ENCODE data around the gene OSBPL1A.

Gene OSBPL1A

DNA sequence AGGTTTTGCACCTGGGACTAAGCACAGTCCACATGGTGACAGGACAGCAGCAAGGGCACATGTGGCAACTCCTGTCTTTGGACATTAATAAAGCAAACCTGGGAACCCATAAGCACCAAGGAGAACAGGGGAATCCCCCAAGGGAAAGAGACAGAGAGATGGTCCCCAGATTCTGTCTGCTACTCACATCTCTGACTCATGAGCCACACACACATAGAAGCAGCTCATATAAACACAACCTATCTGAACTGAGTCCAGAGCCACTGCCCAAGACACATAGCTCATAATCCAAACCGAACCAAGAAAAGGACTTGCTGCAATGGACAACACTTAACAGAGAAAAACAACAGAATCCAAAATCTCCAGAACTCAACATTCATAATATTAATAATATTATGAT, 82.5 kb downstream of the OSBPL1A start:
- no peak for TF ChIP-seq SIN3A (IDR thresholded peaks at IDR 0.05; ENCODE audit: borderline replicate concordance, insufficient read depth, low read length)
- TF ChIP-seq POLR2AphosphoS5 (IDR thresholded peaks at IDR 0.05; ENCODE audit: low read depth, low read length): no peak
- no peak for TF ChIP-seq FOXP2 (optimal IDR thresholded peaks at IDR 0.05; ENCODE audit: borderline replicate concordance, extremely low read depth, extremely low read length, insufficient read depth)
- TF ChIP-seq TAF1 (IDR thresholded peaks at IDR 0.05; ENCODE audit: borderline replicate concordance, insufficient read depth, low read length): no peak
- TF ChIP-seq, protein P1, sequence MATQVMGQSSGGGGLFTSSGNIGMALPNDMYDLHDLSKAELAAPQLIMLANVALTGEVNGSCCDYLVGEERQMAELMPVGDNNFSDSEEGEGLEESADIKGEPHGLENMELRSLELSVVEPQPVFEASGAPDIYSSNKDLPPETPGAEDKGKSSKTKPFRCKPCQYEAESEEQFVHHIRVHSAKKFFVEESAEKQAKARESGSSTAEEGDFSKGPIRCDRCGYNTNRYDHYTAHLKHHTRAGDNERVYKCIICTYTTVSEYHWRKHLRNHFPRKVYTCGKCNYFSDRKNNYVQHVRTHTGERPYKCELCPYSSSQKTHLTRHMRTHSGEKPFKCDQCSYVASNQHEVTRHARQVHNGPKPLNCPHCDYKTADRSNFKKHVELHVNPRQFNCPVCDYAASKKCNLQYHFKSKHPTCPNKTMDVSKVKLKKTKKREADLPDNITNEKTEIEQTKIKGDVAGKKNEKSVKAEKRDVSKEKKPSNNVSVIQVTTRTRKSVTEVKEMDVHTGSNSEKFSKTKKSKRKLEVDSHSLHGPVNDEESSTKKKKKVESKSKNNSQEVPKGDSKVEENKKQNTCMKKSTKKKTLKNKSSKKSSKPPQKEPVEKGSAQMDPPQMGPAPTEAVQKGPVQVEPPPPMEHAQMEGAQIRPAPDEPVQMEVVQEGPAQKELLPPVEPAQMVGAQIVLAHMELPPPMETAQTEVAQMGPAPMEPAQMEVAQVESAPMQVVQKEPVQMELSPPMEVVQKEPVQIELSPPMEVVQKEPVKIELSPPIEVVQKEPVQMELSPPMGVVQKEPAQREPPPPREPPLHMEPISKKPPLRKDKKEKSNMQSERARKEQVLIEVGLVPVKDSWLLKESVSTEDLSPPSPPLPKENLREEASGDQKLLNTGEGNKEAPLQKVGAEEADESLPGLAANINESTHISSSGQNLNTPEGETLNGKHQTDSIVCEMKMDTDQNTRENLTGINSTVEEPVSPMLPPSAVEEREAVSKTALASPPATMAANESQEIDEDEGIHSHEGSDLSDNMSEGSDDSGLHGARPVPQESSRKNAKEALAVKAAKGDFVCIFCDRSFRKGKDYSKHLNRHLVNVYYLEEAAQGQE (IDR thresholded peaks at IDR 0.05; ENCODE audit: insufficient read depth in 1 of 2, low read depth in 2 of 2, low read length in 2 of 2): no peak

DNA sequence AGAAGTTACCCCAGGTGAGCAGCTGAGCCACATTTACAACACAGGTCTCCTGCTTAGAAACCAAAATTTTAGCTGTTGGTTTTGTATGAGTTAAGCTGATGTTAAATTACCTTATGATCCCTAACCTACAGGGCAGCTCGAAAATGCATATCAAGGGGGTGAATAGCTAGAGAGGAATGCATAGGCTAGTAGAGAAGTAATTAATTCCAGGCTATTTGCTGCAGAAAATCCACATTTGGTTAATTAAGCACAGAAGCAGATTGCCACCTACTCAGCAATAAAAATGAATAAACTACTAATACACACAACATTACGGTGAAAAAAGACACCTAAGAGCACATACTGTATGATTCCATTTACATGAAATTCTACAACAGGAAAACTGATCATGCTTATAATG, 91.4 kb downstream of the OSBPL1A start:
- TF ChIP-seq POLR2AphosphoS5 (IDR thresholded peaks at IDR 0.05; ENCODE audit: low read depth, low read length): no peak
- TF ChIP-seq FOXP2 (optimal IDR thresholded peaks at IDR 0.05; ENCODE audit: borderline replicate concordance, extremely low read depth, extremely low read length, insufficient read depth): no peak
- TF ChIP-seq, protein P1 (IDR thresholded peaks at IDR 0.05; ENCODE audit: insufficient read depth in 1 of 2, low read depth in 2 of 2, low read length in 2 of 2): no peak
- no peak for TF ChIP-seq SIN3A (IDR thresholded peaks at IDR 0.05; ENCODE audit: borderline replicate concordance, insufficient read depth, low read length)
- TF ChIP-seq TAF1 (IDR thresholded peaks at IDR 0.05; ENCODE audit: borderline replicate concordance, insufficient read depth, low read length): no peak

DNA sequence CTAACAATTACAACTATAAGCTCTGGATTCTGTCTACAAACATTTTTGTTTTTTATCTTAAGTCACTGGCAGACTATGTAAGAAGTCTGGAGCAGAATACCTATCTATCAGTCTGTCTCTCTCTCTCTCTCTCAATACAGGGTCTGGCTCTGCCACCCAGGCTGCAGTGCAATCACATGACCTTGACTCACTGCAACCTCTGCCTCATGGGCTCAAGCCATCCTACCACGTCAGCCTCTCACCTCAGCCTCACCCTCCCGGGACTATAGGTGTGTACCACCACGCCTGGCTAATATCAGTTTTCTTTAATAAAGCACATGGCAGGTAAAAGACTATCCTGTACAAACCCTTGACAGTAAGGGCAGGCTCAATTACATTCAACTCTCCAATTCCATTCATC, 96.9 kb downstream of the OSBPL1A start:
- no peak for TF ChIP-seq FOXP2 (optimal IDR thresholded peaks at IDR 0.05; ENCODE audit: borderline replicate concordance, extremely low read depth, extremely low read length, insufficient read depth)

DNA sequence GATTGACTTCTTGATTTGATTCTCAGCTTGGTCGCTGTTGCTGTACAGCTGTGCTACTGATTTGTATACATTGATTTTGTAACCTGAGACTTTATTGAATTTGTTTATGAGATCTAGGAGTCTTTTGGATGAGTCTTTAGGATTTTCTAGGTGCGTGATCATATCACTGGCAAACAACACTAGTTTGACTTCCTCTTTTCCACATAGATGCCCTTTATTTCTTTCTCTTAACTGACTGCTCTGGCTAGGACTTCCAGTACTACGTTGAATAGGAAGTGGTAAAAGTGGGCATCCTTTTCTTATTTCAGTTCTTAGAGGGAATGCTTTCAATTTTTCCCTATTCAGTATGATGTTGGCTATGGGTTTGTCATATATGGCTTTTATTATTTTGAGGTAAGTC, 101.3 kb downstream of the OSBPL1A start:
- TF ChIP-seq FOXP2 (optimal IDR thresholded peaks at IDR 0.05; ENCODE audit: borderline replicate concordance, extremely low read depth, extremely low read length, insufficient read depth) (no peak), SIN3A (IDR thresholded peaks at IDR 0.05; ENCODE audit: borderline replicate concordance, insufficient read depth, low read length) (no peak), POLR2AphosphoS5 (IDR thresholded peaks at IDR 0.05; ENCODE audit: low read depth, low read length) (no peak), TAF1 (IDR thresholded peaks at IDR 0.05; ENCODE audit: borderline replicate concordance, insufficient read depth, low read length) (no peak)
- TF ChIP-seq, protein P1 (IDR thresholded peaks at IDR 0.05; ENCODE audit: insufficient read depth in 1 of 2, low read depth in 2 of 2, low read length in 2 of 2): no peak

DNA sequence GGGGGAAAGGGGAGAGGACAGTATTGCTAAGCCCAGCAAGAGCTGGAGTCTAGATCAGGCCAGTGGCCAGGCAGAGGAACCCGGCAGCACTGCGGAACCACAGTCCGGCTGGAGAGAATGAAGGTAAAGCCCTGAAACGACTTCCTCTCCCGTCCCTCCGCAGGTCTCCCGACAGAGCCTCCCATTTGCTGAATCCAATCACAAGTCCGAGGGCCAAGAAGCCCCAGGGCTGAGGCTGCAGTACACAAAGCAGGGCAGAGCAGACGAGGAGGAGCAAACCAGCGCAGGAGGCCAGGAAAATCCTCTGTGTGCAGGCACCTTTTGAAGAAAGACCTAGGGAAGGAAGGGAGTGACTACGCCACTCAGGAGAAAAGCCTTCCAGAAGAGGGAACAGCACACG, 104.4 kb downstream of the OSBPL1A start:
- no peak for TF ChIP-seq SIN3A (IDR thresholded peaks at IDR 0.05; ENCODE audit: borderline replicate concordance, insufficient read depth, low read length)
- no peak for TF ChIP-seq POLR2AphosphoS5 (IDR thresholded peaks at IDR 0.05; ENCODE audit: low read depth, low read length)
- no peak for TF ChIP-seq TAF1 (IDR thresholded peaks at IDR 0.05; ENCODE audit: borderline replicate concordance, insufficient read depth, low read length)
- TF ChIP-seq, protein P1 (IDR thresholded peaks at IDR 0.05; ENCODE audit: insufficient read depth in 1 of 2, low read depth in 2 of 2, low read length in 2 of 2): no peak
- TF ChIP-seq FOXP2 (optimal IDR thresholded peaks at IDR 0.05; ENCODE audit: borderline replicate concordance, extremely low read depth, extremely low read length, insufficient read depth): no peak

Measured in PFSK-1 (cell line).